Myocyte (in vitro differentiated cells): Measurements from ENCODE around the gene RFNG. TPM values are rescaled to one million over a fixed set of nuclear protein-coding genes. Genes with fewer than 3 reads are reported as not detected.

Source experiments
- DNase-seq: peaks from one replicate; pipeline ENCODE4 v3.0.0-alpha.2; 2012; ENCODE audit warnings: low read depth
- total RNA-seq: library from RNA; depleted of rRNA; stranded (reverse); fragments of >200 nt; gene quantifications from 2 replicates; pipeline ENCODE4 v1.2.3, GENCODE V29; 2014

The RFNG gene
- total RNA-seq, 1 donor from 2014 or later, result 45.4 TPM

DNA sequence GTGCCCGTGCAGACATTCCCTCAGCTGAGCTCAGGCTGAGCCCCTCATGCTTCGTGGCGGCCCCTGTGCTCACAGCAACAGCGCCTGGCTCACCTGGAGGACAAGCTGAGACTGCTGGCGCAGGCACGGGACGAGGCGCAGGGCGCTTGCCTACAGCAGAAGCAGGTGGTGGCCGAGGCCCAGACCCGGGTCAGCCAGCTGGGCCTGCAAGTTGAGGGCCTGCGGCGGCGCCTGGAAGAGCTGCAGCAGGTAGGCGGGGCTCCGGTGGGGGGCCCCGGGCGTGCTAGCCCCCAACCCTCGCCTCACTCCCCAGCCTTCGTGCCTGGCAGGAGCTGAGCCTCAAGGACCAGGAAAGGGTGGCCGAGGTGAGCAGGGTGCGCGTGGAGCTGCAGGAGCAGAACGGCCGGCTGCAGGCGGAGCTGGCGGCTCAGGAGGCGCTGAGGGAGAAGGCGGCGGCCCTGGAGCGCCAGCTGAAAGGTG lies 21.6 kb downstream of the RFNG start:
- DNase-seq, result no peak

DNA sequence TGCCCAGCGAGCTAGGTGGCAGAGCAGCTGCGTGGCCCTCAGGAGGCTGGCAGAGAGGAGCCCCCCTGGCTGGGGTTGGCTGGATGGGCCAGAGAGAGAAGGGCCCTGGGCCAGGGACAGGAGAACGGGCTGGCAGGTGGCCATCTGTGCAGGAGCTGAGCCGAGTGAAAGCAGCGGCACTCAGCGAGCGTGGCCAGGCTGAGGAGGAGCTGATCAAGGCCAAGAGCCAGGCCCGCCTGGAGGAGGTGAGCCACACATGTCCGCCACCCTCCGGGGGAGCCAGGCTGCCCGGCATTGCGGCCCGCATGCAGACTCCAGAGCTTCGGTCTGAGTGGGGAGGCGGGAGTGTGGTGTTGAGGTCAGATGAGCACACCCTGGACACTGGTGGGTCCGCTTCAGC lies 22.2 kb downstream of the RFNG start:
- no peak for DNase-seq

DNA sequence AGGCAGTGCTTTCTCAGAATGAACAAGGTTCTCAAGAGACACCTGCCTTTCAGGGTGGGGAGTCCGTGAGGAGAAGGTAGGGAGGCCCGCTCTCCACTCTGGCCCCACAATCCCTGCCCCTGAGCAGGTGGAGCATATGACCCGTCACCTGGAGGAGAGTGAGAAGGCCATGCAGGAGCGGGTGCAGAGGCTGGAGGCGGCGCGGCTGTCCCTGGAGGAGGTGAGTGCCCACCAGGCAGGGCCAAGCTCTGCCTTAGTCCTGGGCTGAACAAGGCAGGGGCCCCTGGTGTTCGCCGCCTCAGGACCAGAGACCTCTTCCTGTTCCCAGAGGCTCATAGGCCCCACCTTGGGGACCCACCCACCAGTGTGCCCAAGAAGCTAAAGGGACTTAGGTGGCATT lies 22.6 kb downstream of the RFNG start:
- no peak for DNase-seq

DNA sequence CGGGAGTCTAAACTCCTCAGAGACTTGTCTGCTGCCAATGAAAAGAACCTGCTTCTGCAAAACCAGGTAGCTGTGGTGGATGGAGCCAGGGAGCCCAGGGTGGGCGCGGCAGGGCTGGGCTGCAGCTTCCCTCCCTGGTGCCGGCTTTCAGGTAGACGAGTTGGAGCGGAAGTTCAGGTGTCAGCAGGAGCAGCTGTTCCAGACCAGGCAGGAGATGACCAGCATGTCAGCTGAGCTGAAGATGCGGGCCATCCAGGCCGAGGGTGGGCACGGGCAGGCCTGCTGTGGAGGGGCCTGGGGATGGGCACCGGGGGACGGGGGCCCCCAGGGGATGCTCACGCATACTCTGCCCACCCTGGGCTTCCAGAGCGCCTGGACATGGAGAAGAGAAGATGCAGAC lies 23.4 kb downstream of the RFNG start:
- no peak for DNase-seq

DNA sequence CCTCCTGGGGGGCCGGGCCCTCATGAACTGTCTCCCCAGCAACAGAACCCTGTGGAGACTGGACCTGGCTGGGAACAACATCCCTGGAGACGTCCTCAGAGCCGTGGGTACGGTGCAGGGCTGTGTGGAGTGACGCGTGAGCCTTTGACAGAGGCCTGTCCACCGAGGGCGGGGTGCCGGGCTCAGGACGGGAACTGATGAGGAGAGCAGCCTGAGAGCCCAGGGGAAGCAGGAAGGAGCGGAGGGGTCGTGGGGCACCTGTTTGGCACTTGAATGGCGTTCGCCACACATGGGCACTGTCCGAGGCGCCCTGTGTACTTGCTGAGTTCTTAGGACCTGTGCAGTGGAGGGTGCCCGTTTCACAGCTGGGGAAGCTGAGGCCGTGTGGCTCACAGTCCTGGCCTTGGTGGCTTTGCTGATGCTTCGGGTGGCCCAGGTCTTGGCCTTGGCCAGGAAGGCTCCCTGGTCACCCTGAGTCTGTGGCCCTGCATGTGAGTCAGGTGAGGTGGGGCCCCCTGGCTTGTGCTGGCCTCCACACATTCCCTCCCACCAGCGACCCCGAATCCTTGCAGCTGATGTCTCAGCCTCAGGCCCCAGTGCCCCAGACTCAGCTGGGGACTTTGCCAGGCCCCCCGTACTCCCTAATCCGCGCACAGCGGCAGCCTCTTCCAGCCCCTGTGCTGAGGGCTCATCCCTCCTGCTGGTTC lies 26.1 kb downstream of the RFNG start:
- DNase-seq, result no peak

DNA sequence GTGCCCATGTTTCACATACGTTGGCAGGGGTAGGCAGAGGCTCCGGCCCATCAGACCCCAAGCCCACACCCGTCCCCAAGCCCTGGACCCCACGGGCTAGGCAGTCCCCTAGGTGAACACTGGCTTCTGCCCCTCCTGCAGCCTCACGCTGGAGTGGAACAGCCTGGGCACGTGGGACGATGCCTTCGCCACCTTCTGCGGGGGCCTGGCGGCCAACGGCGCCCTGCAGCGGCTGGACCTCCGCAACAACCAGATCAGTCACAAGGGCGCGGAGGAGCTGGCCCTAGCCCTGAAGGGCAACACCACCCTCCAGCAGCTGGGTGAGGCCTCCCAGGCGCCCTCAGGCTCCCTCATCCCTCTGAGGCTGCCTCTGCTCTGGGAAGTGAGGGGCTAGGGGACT lies 26.8 kb downstream of the RFNG start:
- DNase-seq, result no peak

DNA sequence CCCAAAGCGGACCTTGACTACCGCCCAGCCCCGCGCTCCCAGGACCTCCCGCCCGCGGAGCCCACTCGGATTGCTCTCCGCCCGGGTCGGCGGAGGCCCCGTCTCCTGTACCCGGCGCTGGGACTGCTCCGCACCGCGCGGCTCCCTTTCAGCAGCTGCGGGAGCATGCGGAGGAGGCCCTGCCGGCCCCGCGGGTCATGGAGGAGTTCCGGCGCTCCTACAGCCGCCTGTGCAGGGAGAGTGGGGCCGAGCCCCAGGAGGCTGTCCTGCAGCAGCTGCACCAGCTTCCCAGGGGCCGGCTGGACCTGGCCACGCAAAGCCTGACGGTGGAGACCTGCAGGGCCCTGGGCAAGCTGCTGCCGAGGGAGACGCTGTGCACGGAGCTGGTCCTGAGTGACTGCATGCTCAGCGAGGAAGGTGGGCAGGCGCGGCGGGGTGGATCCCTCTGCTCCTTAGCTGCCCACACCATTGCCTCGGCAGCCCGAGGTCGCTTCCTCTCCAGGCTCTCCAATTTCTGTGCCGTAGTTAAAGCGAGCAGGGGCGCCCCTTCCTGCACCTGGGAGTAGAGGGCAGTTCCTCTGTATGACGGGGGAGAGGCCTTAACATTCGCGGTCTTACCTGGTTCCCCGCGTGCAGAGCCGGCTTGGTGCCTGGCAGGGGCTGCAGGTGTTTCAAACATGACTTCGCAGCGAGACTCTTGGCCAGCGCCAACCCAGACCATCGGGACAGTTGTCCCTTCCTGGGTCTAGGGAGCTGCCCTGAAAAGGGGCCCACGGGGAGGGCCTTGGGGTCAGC lies 28.0 kb downstream of the RFNG start:
- no peak for DNase-seq

DNA sequence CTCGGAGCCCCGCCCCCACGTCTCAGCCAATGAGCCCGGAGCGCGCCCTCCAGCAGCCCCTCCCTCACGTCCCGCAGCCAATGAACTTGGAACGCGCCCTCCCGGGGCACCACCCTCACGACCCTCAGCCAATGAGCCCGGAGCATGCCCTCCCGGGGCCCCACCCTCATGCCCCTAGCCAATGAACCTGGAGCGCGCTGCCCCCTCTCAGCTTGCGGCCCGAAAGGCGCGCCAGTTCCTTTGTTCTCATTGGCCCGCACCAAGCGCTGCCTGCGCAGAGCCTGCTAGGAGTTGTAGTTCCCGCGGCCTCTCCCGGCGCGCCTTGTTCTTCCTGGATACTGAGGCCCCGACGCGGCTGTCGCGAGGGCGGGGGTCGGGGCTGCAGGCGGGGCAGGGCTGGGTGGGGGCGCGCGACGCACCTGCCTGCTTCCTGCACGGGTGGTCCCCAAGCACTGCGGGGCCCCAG lies 28.6 kb downstream of the RFNG start, which contains the start of gene LRRC45:
LRRC45 (plus strand) TSS at position 325 of the 466 bp plus-strand sequence. CDS start 339 bp downstream, outside the sequence.
- DNase-seq, result peak; percentile 100

DNA sequence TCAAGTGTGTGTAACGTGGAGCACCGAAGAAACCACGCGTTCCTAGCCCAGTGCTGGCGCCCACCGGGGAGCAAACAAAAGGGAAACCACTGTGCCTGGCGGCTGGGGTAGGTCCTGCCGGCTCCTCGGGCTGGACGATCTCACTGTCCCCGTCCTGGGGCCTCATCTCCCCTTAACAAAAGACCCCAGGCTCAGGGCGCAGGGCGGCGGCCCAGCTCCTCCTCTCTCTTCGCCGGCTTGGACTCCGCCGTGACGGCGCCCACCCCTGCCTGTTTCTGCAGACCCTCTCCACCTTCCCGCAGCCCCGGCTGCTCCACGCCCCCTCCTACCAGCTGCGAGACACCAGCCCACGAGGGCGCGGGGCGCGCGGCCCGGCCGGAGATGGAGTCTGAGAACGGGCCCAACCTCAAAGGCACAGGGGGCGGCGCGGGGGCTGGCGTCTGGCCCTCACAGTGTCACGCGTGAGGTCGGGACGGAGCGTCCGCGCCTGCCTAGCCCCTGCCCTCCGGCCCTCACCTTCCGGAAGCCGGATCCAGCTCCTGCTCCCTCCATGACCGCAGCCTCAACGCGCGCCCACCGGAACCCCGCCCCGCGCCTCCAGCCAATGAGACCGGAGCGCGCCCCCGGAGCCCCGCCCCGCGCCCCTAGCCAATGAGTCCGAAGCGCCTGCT lies 29.2 kb downstream of the RFNG start, which contains the start of gene CENPX:
CENPX (minus strand) TSS at position 569 of the 671 bp plus-strand sequence; CDS start at position 552, 17 bp downstream.
- DNase-seq, result no peak

DNA sequence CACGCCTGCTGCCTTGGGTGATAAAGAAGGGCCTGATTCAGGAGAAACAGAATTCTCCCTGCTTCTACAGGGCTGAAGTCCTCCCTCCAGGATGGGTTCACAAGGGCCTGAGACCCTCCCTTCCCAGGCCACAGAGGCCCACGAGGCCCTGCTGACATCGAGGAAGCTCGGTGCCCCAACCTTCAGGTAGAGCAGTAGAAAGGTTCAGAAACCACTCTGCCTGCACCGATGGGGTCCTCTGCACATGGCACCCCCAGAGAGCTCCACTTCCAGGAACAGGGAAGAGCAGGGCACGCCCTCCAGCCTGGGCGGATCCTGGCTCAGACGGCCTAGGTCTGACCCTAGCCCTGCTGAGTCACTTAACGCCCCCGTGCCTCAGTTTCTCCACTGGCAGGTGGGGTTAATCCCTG lies 29.7 kb downstream of the RFNG start:
- no peak for DNase-seq

DNA sequence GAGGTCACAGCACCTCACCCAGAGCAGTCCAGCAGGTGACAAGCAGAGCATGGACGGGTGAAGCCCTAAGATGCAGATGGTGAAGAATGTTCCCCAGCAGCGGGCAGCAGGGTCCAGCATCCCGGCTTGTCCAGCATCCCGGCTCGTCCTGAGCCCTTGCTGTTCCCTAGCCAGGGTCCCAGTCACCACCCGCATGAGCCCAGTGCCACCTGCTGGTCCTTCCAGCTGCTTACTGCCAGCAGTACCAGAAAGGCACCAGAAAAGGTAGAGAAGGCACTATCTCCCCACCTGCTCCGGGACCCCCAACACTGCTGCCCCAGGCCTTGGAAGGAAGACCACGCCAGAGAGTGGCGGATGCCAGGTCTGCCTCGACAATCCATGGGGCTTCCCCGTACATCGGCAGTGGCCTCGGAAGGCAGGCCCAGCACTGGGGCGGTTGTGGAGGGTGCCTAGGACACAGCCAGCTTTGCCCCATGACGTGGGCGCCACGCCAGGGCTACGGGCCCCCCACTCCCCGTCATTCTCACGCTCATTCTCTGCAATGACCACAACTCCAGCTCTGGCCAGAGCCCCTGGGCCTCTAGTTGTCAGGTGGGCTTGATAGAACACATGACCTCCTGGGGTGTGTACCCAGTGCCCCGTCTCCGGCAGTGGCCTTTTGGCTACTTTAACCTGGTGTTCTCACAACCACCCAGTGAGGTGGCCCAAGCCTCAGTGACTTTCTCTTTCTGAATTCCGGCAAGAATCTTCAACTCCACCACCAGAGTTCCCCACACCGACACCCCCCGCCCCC lies 30.3 kb downstream of the RFNG start:
- peak; percentile 75 for DNase-seq

DNA sequence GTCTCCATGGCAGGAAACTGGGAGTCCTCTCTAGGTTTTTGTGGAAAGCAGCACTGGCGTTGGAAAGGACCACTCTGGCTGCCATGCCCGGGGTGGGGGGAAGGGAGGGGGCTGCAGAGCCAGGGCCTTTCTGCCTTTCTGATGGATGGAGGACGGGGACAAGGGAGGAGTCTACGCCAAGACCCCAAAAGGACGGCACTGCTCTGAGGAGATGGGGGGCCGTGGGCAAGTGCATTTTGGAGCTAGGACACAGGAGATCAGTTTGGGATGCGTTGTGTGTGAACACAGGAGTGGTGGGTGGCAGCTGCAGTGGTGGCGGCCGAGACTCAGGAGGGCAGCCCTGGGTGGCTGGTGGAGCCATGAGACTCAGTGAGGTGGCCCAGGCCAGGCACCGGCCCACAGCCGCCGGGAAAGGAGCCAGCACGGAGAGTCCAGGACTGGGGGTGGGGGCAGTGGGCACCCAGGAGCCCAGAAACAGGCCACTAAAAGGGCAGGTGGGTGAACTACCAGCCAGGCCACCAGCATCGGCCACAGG lies 31.0 kb downstream of the RFNG start:
- no peak for DNase-seq

DNA sequence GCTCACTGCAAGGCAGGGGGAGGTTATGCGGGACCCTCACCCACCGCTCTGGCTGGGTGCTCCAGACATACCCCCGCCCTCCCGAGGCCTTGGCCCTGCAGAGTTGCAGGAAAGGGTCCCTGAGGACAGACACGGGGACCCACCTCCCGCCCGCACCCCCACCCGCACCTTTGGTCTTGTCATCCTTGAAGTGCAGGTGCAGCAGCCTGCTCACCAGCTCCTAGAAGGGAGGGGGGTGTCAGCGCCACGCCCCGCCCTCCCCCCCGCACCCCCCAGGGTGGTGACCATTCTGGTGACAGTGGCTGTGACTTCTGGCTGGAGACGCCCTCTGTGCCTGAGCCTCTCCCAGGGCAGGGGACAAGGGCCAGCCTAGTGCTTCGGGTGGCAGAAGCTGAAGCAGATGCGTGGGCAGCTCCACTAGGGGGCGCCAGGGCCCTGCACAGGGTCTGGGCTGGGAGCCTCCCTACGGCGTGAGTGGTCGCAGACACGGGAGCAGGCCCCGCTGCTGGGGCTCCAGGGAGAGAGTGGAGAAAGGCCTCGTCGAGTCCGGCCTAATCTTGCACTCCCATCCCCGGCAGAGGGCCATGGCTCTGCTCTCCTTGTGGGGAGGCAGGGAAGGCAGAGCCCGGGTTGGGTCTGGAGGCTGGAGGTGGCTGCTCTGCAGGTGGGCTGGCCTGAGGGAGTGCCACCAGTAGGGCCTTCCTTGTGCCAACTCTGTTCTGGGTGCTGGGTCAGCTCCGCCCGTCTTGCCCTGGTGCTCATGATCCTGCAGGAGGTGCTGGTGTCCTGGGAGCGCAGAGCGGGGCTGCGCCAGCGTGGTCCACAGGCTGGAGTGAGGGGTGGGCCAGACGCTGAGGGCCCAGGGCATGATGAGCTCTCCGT lies 31.7 kb downstream of the RFNG start:
- DNase-seq, result no peak

DNA sequence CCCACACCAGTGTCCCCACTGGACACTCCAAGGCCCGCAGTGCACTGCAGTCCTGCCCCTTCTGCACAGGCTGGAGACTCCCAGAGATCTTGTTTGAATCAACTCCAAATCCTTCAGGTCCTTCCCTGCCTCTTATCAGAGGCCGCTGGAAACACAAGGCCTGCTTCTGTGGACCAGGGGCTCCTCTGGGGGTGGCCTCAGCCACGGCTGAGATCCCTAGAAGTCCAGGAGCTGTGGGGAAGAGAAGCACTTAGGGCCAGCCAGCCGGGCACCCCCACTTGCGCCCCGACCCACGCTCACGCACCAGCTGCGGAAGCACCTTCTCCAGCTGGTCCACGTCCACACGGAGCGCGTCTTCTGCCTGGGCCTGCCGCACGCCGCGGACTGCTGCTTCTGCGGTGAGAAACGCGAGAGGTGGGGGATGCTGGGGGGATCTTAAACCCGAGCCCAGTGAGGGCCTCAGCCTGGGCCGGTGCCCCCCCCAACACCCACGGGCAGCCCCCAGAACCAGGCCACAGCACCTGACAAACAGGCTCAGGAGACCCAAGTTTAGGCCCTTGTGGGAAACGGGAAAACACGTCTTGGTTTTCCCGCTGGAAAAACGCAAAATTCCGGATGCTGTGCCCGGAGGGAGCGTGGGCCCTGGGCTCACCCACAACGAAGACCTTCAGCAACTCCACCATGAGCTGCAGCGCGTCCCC lies 32.5 kb downstream of the RFNG start:
- DNase-seq, result no peak

DNA sequence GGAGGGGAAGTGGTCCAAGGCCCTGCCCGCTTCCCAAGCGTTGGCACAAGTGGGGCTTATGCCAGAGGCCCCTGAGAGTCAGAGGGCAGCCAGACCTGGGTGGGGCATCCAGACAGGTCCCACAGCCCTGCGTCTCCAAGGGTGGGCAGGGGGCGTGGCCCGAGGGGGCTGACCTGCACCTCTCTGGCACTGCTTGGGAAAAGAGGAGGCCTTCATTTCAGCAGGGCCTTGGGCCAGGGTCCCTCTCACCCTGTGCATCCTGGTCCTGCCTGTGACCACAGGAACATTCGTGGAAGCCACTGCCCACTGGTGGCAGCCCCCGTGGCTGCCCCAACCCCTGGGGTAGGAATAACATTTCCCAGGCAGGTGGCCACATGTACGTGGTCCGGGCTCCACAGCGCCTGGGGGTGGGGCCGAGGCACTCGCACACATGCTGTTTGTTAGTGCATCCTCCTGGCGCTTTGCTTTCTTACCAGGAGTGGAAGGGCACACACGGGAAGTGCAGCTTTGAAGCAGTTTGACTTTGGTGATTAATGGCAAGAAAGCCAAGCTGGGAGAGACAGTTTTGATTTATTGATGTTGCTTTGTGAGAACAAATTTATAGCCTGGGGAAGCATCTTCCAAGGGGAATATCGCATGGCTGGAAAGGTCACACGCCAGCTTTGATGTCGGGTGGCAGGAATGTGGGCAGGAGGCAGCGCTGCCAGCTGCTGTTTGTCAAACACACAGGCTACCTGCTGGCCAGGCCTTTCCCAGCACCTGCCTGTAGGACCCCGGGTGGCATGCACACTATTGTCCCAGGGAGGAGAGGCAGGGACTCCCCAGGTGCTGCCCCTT lies 33.2 kb downstream of the RFNG start:
- DNase-seq, result no peak

DNA sequence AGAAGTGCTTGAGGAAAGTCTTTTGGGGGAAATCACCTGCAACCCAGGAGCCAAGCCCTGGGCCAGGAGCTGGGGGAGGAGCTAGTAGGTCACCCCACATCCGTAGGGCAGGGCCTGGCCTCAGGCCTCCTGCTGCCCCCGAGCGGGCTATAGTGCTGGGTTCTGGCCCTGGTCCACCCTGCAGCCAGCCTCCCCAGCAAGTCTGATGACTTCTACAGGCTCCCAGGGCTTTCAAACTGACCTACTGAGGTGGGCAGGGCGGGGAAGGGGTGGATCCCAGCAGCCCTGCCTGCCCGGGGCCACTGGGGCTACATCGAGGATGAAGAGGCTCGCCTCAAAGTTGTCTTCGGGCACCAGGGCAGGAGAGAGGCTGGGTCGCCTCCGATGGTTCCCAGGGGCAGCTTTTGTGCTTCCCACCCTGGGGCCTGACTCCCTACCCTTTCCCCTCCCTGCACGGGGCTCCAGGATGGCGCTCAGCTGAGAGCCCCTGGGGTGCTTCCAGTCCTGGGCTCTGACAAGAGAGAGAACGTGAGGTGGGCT lies 33.9 kb downstream of the RFNG start:
- DNase-seq, result no peak

DNA sequence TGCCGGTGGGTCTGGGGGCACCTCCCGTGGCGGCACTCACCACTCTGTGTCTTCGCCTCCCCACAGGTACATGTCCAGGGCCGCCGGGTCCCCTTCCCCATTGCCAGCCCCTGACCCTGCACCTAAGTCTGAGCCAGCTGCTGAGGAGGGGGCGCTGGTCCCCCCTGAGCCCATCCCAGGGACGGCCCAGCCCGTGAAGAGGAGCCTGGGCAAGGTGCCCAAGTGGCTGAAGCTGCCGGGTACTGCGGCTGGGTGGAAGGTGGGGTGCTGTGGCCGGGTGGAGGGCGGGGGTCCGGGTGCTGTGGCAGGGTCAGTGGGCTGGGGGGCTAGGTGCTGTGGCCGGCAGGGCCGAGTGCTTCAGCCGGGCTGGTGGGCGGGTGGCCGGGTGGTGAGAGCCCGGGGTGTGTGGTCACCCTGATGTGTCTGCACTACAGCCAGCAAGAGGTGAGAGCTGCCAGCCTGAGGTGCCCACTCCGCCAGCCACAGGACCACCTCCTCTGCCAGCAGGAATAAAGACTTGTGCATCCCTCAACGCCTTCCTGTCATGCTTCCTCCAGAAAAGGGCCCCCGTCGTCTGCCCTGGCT lies 34.6 kb downstream of the RFNG start:
- DNase-seq, result no peak
